Upper lobe of right lung (tissue), 1 donor: ENCODE results near the gene CREB3L4. TPM values are rescaled to one million over a fixed set of nuclear protein-coding genes. Genes with fewer than 3 reads are reported as not detected.

Experiments used
- ATAC-seq: fragments of 200-7000 bp; cut with Tn5 transposase; one replicate; pipeline ENCODE4 v1.9.1; 2020; ENCODE audit warnings: mild to moderate bottlenecking, moderate library complexity
- DNase-seq: peaks from one replicate; pipeline ENCODE4 v3.0.0-alpha.2; 2020
- H3K27ac ChIP-seq: fragments of 200-600 bp; one replicate; pipeline ENCODE4 v1.8.0; 2022
- H3K27me3 ChIP-seq: fragments of 200-600 bp; one replicate; pipeline ENCODE4 v1.8.0; 2022; ENCODE audit warnings: mild to moderate bottlenecking
- H3K36me3 ChIP-seq: fragments of 200-600 bp; one replicate; pipeline ENCODE4 v1.8.0; 2022
- H3K4me1 ChIP-seq: fragments of 200-600 bp; one replicate; pipeline ENCODE4 v1.8.0; 2022
- H3K4me3 ChIP-seq: fragments of 200-600 bp; one replicate; pipeline ENCODE4 v1.8.0; 2022; ENCODE audit warnings: mild to moderate bottlenecking
- H3K9me3 ChIP-seq: fragments of 200-600 bp; one replicate; pipeline ENCODE4 v1.8.0; 2022
- intact Hi-C: fragments of 100-400 bp; cut with DNase I; formaldehyde crosslinking; loops from one replicate; pipeline ENCODE4 v1.11.0; 2022
- total RNA-seq: library from RNA; stranded (reverse); fragmentation: NEBNext Ultra II Directional; extraction: Animal tissue kit (Norgen Biotek cat#: 25700); gene quantifications from one replicate; pipeline ENCODE4 v1.2.1, GENCODE V29; 2021
- TF ChIP-seq, protein P1 (sequence below): fragments of 200-600 bp; IDR thresholded peaks from one replicate; pipeline ENCODE4 v1.8.0; 2022; ENCODE audit warnings: antibody characterized with exemption
- donor health status: DM: no; HTN: yes; CAD: no; lungs with severe emphysema.

Gene CREB3L4
- total RNA-seq, 1 donor from 2014 or later = 10.5 TPM

GRCh38 chr1:153934746-153935145 is 33.0 kb upstream of the CREB3L4 start:
- intact Hi-C loops = no loop called here
- TF ChIP-seq, protein P1, sequence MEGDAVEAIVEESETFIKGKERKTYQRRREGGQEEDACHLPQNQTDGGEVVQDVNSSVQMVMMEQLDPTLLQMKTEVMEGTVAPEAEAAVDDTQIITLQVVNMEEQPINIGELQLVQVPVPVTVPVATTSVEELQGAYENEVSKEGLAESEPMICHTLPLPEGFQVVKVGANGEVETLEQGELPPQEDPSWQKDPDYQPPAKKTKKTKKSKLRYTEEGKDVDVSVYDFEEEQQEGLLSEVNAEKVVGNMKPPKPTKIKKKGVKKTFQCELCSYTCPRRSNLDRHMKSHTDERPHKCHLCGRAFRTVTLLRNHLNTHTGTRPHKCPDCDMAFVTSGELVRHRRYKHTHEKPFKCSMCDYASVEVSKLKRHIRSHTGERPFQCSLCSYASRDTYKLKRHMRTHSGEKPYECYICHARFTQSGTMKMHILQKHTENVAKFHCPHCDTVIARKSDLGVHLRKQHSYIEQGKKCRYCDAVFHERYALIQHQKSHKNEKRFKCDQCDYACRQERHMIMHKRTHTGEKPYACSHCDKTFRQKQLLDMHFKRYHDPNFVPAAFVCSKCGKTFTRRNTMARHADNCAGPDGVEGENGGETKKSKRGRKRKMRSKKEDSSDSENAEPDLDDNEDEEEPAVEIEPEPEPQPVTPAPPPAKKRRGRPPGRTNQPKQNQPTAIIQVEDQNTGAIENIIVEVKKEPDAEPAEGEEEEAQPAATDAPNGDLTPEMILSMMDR = no peak
- Histone ChIP-seq H3K36me3 (peaks cover 95% of the 10 kb centered on the region), H3K27ac (no peak overlapping the region), H3K4me3 (no peak overlapping the region), H3K27me3 (no peaks in the 10 kb centered on the region), H3K4me1 (no peaks in the 10 kb centered on the region), H3K9me3 (no peaks in the 10 kb centered on the region)
- ATAC-seq (no peak), DNase-seq (peak; percentile 47)

GRCh38 chr1:153936011-153936802 is 31.5 kb upstream of the CREB3L4 start:
- intact Hi-C loops = no loop called here
- no peak overlapping the region for H3K27ac ChIP-seq
- peaks cover 95% of the 10 kb centered on the region for H3K36me3 ChIP-seq
- no peaks in the 10 kb centered on the region for H3K4me1 ChIP-seq
- peak; percentile 37 for DNase-seq
- H3K9me3 ChIP-seq = no peaks in the 10 kb centered on the region
- no peak for ATAC-seq
- H3K4me3 ChIP-seq = no peak overlapping the region
- TF ChIP-seq, protein P1 = no peak
- no peaks in the 10 kb centered on the region for H3K27me3 ChIP-seq

DNA sequence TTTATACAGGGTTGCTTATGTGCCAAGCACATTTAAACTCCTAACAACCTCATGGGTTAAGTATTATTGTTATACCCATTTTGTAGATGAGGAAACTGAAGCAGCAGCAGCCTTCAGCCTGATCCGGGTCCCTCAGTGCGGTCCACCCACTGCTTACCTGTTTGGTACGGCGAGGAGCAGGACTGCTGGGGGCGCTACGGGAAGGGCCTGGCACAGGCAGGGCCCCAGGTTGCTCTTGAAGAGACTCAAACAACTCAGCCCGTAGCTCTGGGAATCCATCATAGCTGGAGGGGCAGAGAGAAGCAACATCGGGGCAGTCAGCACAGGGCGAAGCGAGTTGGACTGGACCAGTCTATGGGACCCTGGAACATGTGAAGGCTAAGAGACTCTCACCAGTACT is 30.4 kb upstream of the CREB3L4 start:
- Histone ChIP-seq H3K27ac (no peak overlapping the region), H3K4me3 (no peak overlapping the region), H3K9me3 (no peaks in the 10 kb centered on the region), H3K27me3 (no peaks in the 10 kb centered on the region), H3K36me3 (peaks cover 95% of the 10 kb centered on the region), H3K4me1 (no peaks in the 10 kb centered on the region)
- intact Hi-C loops = no loop called here
- TF ChIP-seq, protein P1 = no peak
- peak; percentile 45 for DNase-seq
- no peak for ATAC-seq

DNA sequence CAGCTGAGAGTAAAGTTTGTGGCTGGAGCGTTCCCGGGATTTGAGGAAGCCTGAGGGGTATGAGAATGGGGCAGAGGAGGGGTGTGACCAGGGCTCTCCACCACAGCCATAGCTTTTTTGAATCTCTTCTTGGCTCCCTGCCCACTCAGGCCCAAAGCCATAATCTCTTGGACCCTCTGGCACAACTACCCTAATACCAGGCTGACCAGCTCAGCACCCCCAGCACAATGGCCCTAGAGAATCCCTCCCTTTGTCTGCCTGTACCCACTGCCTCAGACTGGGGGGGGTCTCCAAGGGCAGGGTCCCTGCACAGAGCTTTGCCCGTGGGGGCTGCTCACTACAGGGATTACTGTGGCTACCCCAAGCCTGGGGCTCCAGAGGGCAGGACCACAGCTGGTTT is 28.7 kb upstream of the CREB3L4 start:
- H3K4me1 ChIP-seq = peaks cover 5% of the 10 kb centered on the region
- H3K9me3 ChIP-seq = no peaks in the 10 kb centered on the region
- DNase-seq (peak; percentile 50), ATAC-seq (no peak)
- H3K36me3 ChIP-seq = peaks cover 90% of the 10 kb centered on the region
- TF ChIP-seq, protein P1 = no peak
- H3K4me3 ChIP-seq = no peak overlapping the region
- intact Hi-C loops = no loop called here
- no peak overlapping the region for H3K27ac ChIP-seq
- no peaks in the 10 kb centered on the region for H3K27me3 ChIP-seq

DNA sequence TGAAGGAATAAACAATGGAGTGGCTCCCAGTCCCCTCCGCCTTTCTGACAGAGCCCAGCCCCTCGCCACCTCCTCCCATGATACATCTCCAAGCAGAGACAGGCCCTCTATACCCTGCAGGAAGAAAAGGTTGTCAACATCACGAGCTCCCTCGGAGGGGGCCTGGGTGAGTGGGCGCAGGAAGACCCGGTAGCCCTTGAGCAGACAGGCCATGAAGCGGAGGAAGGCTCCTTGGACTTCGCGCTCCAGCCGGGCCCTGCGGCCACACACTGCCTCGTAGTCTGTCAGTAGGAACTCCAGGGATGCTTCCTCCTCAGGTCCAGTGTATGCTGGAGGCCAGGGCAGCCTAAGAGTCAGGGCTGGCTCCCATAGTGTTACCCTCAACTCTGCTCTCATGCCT is 28.2 kb upstream of the CREB3L4 start:
- peak; percentile 54 for DNase-seq
- no peak for ATAC-seq
- Histone ChIP-seq H3K27me3 (no peaks in the 10 kb centered on the region), H3K27ac (no peak overlapping the region), H3K9me3 (no peaks in the 10 kb centered on the region), H3K4me3 (no peak overlapping the region), H3K4me1 (peaks cover 9% of the 10 kb centered on the region), H3K36me3 (peaks cover 87% of the 10 kb centered on the region)
- intact Hi-C loops = no loop called here
- TF ChIP-seq, protein P1 = no peak
